Fibroblast of lung (primary cell): Measurements from ENCODE around the gene MRC2. TPM values are rescaled to one million over a fixed set of nuclear protein-coding genes. Genes with fewer than 3 reads are reported as not detected.

ENCODE experiments used
- DNase-seq, 2 donors: peaks; one replicate each; pipeline versions ENCODE4 v3.0.0 to v3.0.0-alpha.2; 2010; ENCODE audit warnings: low read depth in 2 of 2
- H2AFZ ChIP-seq: 2 replicates; pipeline ENCODE4 v1.5.1; 2012; ENCODE audit warnings: low read length, control low read depth, inconsistent platforms
- H3K27ac ChIP-seq: 2 replicates; pipeline ENCODE4 v1.5.1; 2011; ENCODE audit warnings: low read length, control low read depth; ENCODE audit not compliant: insufficient read depth
- H3K27me3 ChIP-seq: 2 replicates; pipeline ENCODE4 v1.5.1; 2011; ENCODE audit warnings: mild to moderate bottlenecking, low read length; ENCODE audit not compliant: control insufficient read depth, insufficient read depth
- H3K36me3 ChIP-seq: 2 replicates; pipeline ENCODE4 v1.5.1; 2011; ENCODE audit warnings: low read length; ENCODE audit not compliant: control insufficient read depth, insufficient read depth
- H3K4me1 ChIP-seq: 2 replicates; pipeline ENCODE4 v1.5.1; 2011; ENCODE audit warnings: low read length; ENCODE audit not compliant: control insufficient read depth, insufficient read depth; ENCODE audit errors: extremely low read depth
- H3K4me2 ChIP-seq: 2 replicates; pipeline ENCODE4 v1.5.1; 2011; ENCODE audit warnings: low read length, control low read depth; ENCODE audit not compliant: insufficient read depth; ENCODE audit errors: extremely low read depth
- H3K4me3 ChIP-seq, 4 experiments: fragments of 200-600 bp in 1 of 4; sonication (generic) in 1 of 4; replicated peaks in 1 of 4; 2 replicates each; pipeline ENCODE4 v1.5.1; 2011 to 2016; ENCODE audit warnings: low read length in 4 of 4, low read depth in 3 of 4, mild to moderate bottlenecking in 3 of 4, control low read depth in 2 of 4, inconsistent platforms in 1 of 4, mixed read lengths in 1 of 4; ENCODE audit not compliant: insufficient read depth in 1 of 4; ENCODE audit errors: control extremely low read depth in 1 of 4
- H3K79me2 ChIP-seq: 2 replicates; pipeline ENCODE4 v1.5.1; 2012; ENCODE audit warnings: mild to moderate bottlenecking, low read length, inconsistent platforms; ENCODE audit not compliant: control insufficient read depth, insufficient read depth
- H3K9ac ChIP-seq: 2 replicates; pipeline ENCODE4 v1.5.1; 2011; ENCODE audit warnings: mild to moderate bottlenecking, low read length, control low read depth; ENCODE audit not compliant: insufficient read depth
- H3K9me3 ChIP-seq: 2 replicates; pipeline ENCODE4 v1.5.1; 2012; ENCODE audit warnings: low read depth, low read length; ENCODE audit not compliant: control insufficient read depth, insufficient read depth
- H4K20me1 ChIP-seq: 2 replicates; pipeline ENCODE4 v1.5.1; 2011; ENCODE audit warnings: low read length; ENCODE audit not compliant: control insufficient read depth, insufficient read depth; ENCODE audit errors: extremely low read depth
- CTCF ChIP-seq, 2 donors: IDR thresholded peaks in 1 of 2; conservative IDR thresholded peaks in 1 of 2; 1 replicate in 1 of 2; 2 replicates in 1 of 2; pipeline ENCODE4 v1.5.1; 2011 to 2012; ENCODE audit warnings: low read length in 2 of 2, control low read depth in 1 of 2, inconsistent platforms in 1 of 2, low read depth in 1 of 2, mild to moderate bottlenecking in 1 of 2
- EZH2 ChIP-seq: IDR thresholded peaks from 2 replicates; pipeline ENCODE4 v1.5.1; 2012; ENCODE audit warnings: low read length, control low read depth, mild to moderate bottlenecking; ENCODE audit errors: missing control alignments
- polyA plus RNA-seq, 2 donors: library from polyadenylated mRNA; depleted of rRNA in 1 of 2; stranded (reverse) in 1 of 2; unstranded in 1 of 2; fragments of >200 nt; gene quantifications; 2 replicates each; pipeline ENCODE4 v1.2.1, GENCODE V29; 2011 to 2012; ENCODE audit warnings: missing spikeins in 1 of 2
- total RNA-seq: library from RNA; depleted of rRNA; stranded (reverse); fragments of >200 nt; gene quantifications from 2 replicates; pipeline ENCODE4 v1.2.1, GENCODE V29; 2014

MRC2 gene
- total and polyA plus RNA-seq, 2 donors (not counting 1 experiment from before 2014, with no cell fraction given) = 98.7 to 164 TPM

- Histone ChIP-seq H3K79me2 (no peaks in the 10 kb centered on the region), H3K4me2 (no peak overlapping the region), H2AFZ (no peak overlapping the region), H3K9me3 (no peaks in the 10 kb centered on the region), H3K27ac (no peak overlapping the region), H3K4me1 (no peaks in the 10 kb centered on the region), H3K9ac (no peak overlapping the region), H3K4me3 (no peak overlapping the region), H4K20me1 (no peaks in the 10 kb centered on the region), H3K27me3 (no peaks in the 10 kb centered on the region), H3K36me3 (peaks cover 31% of the 10 kb centered on the region)
- TF ChIP-seq EZH2 (no peak), CTCF (conservative IDR thresholded peaks at IDR 0.05 in 1 of 2, IDR thresholded peaks at IDR 0.05 in 1 of 2; ENCODE audit: low read depth in 1 of 2, low read length in 2 of 2) (no peak)
- no peak for DNase-seq
Measured at GRCh38 chr17:62676231-62676943, 48.9 kb downstream of the MRC2 start.

- TF ChIP-seq CTCF (conservative IDR thresholded peaks at IDR 0.05 in 1 of 2, IDR thresholded peaks at IDR 0.05 in 1 of 2; ENCODE audit: low read depth in 1 of 2, low read length in 2 of 2) (no peak), EZH2 (no peak)
- Histone ChIP-seq H3K36me3 (peaks cover 35% of the 10 kb centered on the region), H4K20me1 (no peaks in the 10 kb centered on the region), H3K9me3 (no peaks in the 10 kb centered on the region), H3K4me3 (no peak overlapping the region), H3K9ac (no peak overlapping the region), H3K79me2 (no peaks in the 10 kb centered on the region), H3K4me2 (no peak overlapping the region), H3K27ac (no peak overlapping the region), H2AFZ (no peak overlapping the region), H3K4me1 (no peaks in the 10 kb centered on the region), H3K27me3 (no peaks in the 10 kb centered on the region)
- DNase-seq = no peak
Measured at GRCh38 chr17:62676952-62677596, 49.6 kb downstream of the MRC2 start.

GRCh38 chr17:62678214-62678919 lies 50.9 kb downstream of the MRC2 start:
- Histone ChIP-seq H3K4me3 (no peak overlapping the region), H3K9me3 (no peaks in the 10 kb centered on the region), H3K4me2 (no peak overlapping the region), H3K27ac (no peak overlapping the region), H4K20me1 (no peaks in the 10 kb centered on the region), H3K79me2 (no peaks in the 10 kb centered on the region), H3K36me3 (peaks cover 30% of the 10 kb centered on the region), H2AFZ (no peak overlapping the region), H3K27me3 (no peaks in the 10 kb centered on the region), H3K9ac (no peak overlapping the region), H3K4me1 (no peaks in the 10 kb centered on the region)
- TF ChIP-seq EZH2 (no peak), CTCF (conservative IDR thresholded peaks at IDR 0.05 in 1 of 2, IDR thresholded peaks at IDR 0.05 in 1 of 2; ENCODE audit: low read depth in 1 of 2, low read length in 2 of 2) (no peak)
- DNase-seq = no peak
